HepG2 (cell line): ENCODE data around the gene COQ8B. TPM values are rescaled to one million over a fixed set of nuclear protein-coding genes. Genes with fewer than 3 reads are reported as not detected.

Experiments
- BCL3 ChIP-seq: sonication (generic); formaldehyde crosslinking; IDR thresholded peaks from 2 replicates; pipeline ENCODE4 v1.5.1; 2020; ENCODE audit warnings: mild to moderate bottlenecking, missing genetic modification reagents, moderate library complexity
- MED1 ChIP-seq: sonication (generic); formaldehyde crosslinking; IDR thresholded peaks from 2 replicates; pipeline ENCODE4 v1.4.0; 2020; ENCODE audit warnings: missing genetic modification reagents
- MIER3 ChIP-seq: IDR thresholded peaks from 2 replicates; pipeline ENCODE4 v1.6.1; 2016; ENCODE audit warnings: missing compliant biosample characterization, borderline replicate concordance
- PHF21A ChIP-seq: sonication (generic); formaldehyde crosslinking; IDR thresholded peaks from 2 replicates; pipeline ENCODE4 v1.5.0; 2020; ENCODE audit warnings: mild to moderate bottlenecking, missing genetic modification reagents
- PRDM10 ChIP-seq: sonication (generic); formaldehyde crosslinking; IDR thresholded peaks from 2 replicates; pipeline ENCODE4 v1.4.0; 2020; ENCODE audit warnings: low read depth, missing genetic modification reagents
- RARG ChIP-seq: sonication (generic); formaldehyde crosslinking; IDR thresholded peaks from 2 replicates; pipeline ENCODE4 v1.4.0; 2020; ENCODE audit warnings: low read depth, mild to moderate bottlenecking, missing genetic modification reagents
- RBFOX2 ChIP-seq: fragments of 200-400 bp; formaldehyde crosslinking; IDR thresholded peaks from 2 replicates; pipeline ENCODE4 v1.6.1; 2017; ENCODE audit warnings: low read depth, mild to moderate bottlenecking, low read length
- RXRA ChIP-seq: sonication (generic); formaldehyde crosslinking; IDR thresholded peaks from 2 replicates; pipeline ENCODE4 v1.5.1; 2020; ENCODE audit warnings: missing genetic modification reagents
- SCMH1 ChIP-seq: sonication (generic); formaldehyde crosslinking; IDR thresholded peaks from 2 replicates; pipeline ENCODE4 v1.9.0; 2021; ENCODE audit warnings: missing genetic modification reagents, mild to moderate bottlenecking, borderline replicate concordance
- SOX13 ChIP-seq, 3 experiments: fragments of 450-650 bp in 1 of 3; sonication (generic) in 1 of 3; formaldehyde crosslinking in 1 of 3; IDR thresholded peaks in 2 of 3; conservative IDR thresholded peaks in 1 of 3; 2 replicates each; pipeline versions ENCODE4 v1.5.0 to v1.6.1; 2016 to 2020; ENCODE audit warnings: antibody characterized with exemption in 1 of 3, mild to moderate bottlenecking in 1 of 3, missing compliant biosample characterization in 1 of 3, missing genetic modification reagents in 1 of 3, moderate library complexity in 1 of 3
- TAF1 ChIP-seq: sonication (generic); formaldehyde crosslinking; IDR thresholded peaks from 2 replicates; pipeline ENCODE4 v1.4.0; 2020; ENCODE audit warnings: missing genetic modification reagents
- TMF1 ChIP-seq: sonication (generic); formaldehyde crosslinking; IDR thresholded peaks from 2 replicates; pipeline ENCODE4 v1.8.1; 2022; ENCODE audit warnings: low read depth, missing genetic modification reagents
- ZBTB42 ChIP-seq: sonication (generic); formaldehyde crosslinking; IDR thresholded peaks from 2 replicates; pipeline ENCODE4 v1.5.0; 2020; ENCODE audit warnings: mild to moderate bottlenecking, missing genetic modification reagents
- ZBTB49 ChIP-seq: sonication (generic); formaldehyde crosslinking; IDR thresholded peaks from 2 replicates; pipeline ENCODE4 v1.4.0; 2020; ENCODE audit warnings: missing genetic modification reagents, borderline replicate concordance
- ZFP1 ChIP-seq: IDR thresholded peaks from 2 replicates; pipeline ENCODE4 v1.6.1; 2016
- ZNF549 ChIP-seq: sonication (generic); formaldehyde crosslinking; IDR thresholded peaks from 2 replicates; pipeline ENCODE4 v1.5.0; 2020; ENCODE audit warnings: missing genetic modification reagents
- ZNF564 ChIP-seq: sonication (generic); formaldehyde crosslinking; IDR thresholded peaks from 2 replicates; pipeline ENCODE4 v1.8.1; 2023; ENCODE audit warnings: mild to moderate bottlenecking, missing genetic modification reagents
- ZNF577 ChIP-seq: sonication (generic); formaldehyde crosslinking; IDR thresholded peaks from 2 replicates; pipeline ENCODE4 v1.4.0; 2020; ENCODE audit warnings: mild to moderate bottlenecking, low read depth, missing genetic modification reagents, borderline replicate concordance
- ZNF598 ChIP-seq: sonication (generic); formaldehyde crosslinking; IDR thresholded peaks from 2 replicates; pipeline ENCODE4 v1.5.1; 2020; ENCODE audit warnings: mild to moderate bottlenecking, missing genetic modification reagents, borderline replicate concordance
- ZNF770 ChIP-seq: sonication (generic); formaldehyde crosslinking; IDR thresholded peaks from 2 replicates; pipeline ENCODE4 v1.5.0; 2020; ENCODE audit warnings: mild to moderate bottlenecking, missing genetic modification reagents
- ZNF878 ChIP-seq: sonication (generic); formaldehyde crosslinking; IDR thresholded peaks from 2 replicates; pipeline ENCODE4 v1.8.1; 2023; ENCODE audit warnings: mild to moderate bottlenecking, missing genetic modification reagents, moderate library complexity
- polyA plus RNA-seq, 8 experiments: library from polyadenylated mRNA; depleted of rRNA in 3 of 8; stranded (reverse) in 7 of 8; unstranded in 1 of 8; fragments of >200 nt; fragmentation: Illumina TruSeq in 4 of 8; extraction: Trizol in 4 of 8; gene quantifications; 2 replicates each; pipeline versions ENCODE4 v1.2.1 to v1.2.3, GENCODE V29; 2011 to 2016; ENCODE audit warnings: low read depth in 4 of 8, missing spikeins in 1 of 8, mixed read lengths in 1 of 8; ENCODE audit not compliant: insufficient read depth in 1 of 8
- total RNA-seq, 5 experiments: library from RNA; depleted of rRNA; stranded (reverse); fragments of >200 nt; fragmentation: Illumina TruSeq; extraction: Trizol; gene quantifications; 2 replicates each; pipeline ENCODE4 v1.2.3, GENCODE V29; 2016; ENCODE audit warnings: low read depth in 1 of 5

COQ8B gene
- total and polyA plus RNA-seq, 2 of the 13 experiments (the other 11 are each of a cell fraction or from before 2014, with no cell fraction given): 12.3 to 17.2 TPM

- TF ChIP-seq SOX13 (IDR thresholded peaks at IDR 0.05): no peak
- no peak for TF ChIP-seq SOX13 (CRISPR knock-in tag; conservative IDR thresholded peaks at IDR 0.05 in 1 of 2, IDR thresholded peaks at IDR 0.05 in 1 of 2)
- no peak for TF ChIP-seq ZNF577 (CRISPR knock-in tag)
- 0 out of 2 replicates have a peak, but pooled peaks have one; percentile 9 for TF ChIP-seq RXRA (CRISPR knock-in tag)
- TF ChIP-seq RBFOX2: no peak; the same call in 1 of the 2 replicates
- no peak for TF ChIP-seq RARG
- TF ChIP-seq ZNF564 (CRISPR knock-in tag): peak; percentile 20; the same call in 1 of the 2 replicates
- no peak for TF ChIP-seq ZNF878 (CRISPR knock-in tag)
- TF ChIP-seq ZNF770 (CRISPR knock-in tag): peak; percentile 76; the same call in 1 of the 2 replicates
- peak; percentile 36; the same call in 1 of the 2 replicates for TF ChIP-seq PHF21A
- peak; percentile 14; the same call in 1 of the 2 replicates for TF ChIP-seq MED1 (CRISPR knock-in tag)
- TF ChIP-seq ZFP1 (CRISPR knock-in tag): no peak
- TF ChIP-seq TMF1 (CRISPR knock-in tag): no peak
- no peak for TF ChIP-seq ZBTB42 (CRISPR knock-in tag)
- no peak for TF ChIP-seq PRDM10 (CRISPR knock-in tag)
- 0 out of 2 replicates have a peak, but pooled peaks have one; percentile 15 for TF ChIP-seq BCL3 (CRISPR knock-in tag)
- no peak; the same call in 1 of the 2 replicates for TF ChIP-seq ZNF598
- TF ChIP-seq SCMH1 (CRISPR knock-in tag): no peak
- TF ChIP-seq MIER3 (CRISPR knock-in tag): no peak
- TF ChIP-seq ZNF549: no peak
- peak; percentile 34 for TF ChIP-seq TAF1
- TF ChIP-seq ZBTB49 (CRISPR knock-in tag): no peak
These were observed 716 bp upstream of the COQ8B start (continued) for GRCh38 chr19:40717325-40717879.
